Erythroblast (primary cell): Measurements from ENCODE around the gene MTX3.

Experiments
- DNase-seq, 2 experiments: peaks; one replicate each; lab custom pipeline; 2025; lab: John Stamatoyannopoulos, UW
- GATA1 ChIP-seq: IDR thresholded peaks from 2 replicates; pipeline ENCODE4 v1.6.1; 2011; ENCODE audit warnings: low read depth, mild to moderate bottlenecking, control low read depth, low read length, moderate library complexity
- POLR2A ChIP-seq: IDR thresholded peaks from 2 replicates; pipeline ENCODE4 v1.6.1; 2011; ENCODE audit warnings: mild to moderate bottlenecking, low read length

Gene MTX3

GRCh38 chr5:79999722-80000121, 8.7 kb upstream of the MTX3 start:
- TF ChIP-seq POLR2A, result no peak
- no peak for TF ChIP-seq GATA1
- DNase-seq, result no peak

- DNase-seq, result no peak
- TF ChIP-seq POLR2A (no peak), GATA1 (no peak)
These were observed 2.0 kb upstream of the MTX3 start for GRCh38 chr5:79992891-79993657.

- DNase-seq, result no peak
- TF ChIP-seq GATA1, result no peak
- TF ChIP-seq POLR2A, result no peak
These were observed 861 bp downstream of the MTX3 start for GRCh38 chr5:79990205-79990597.

- DNase-seq, result no peak
These were observed 4.8 kb downstream of the MTX3 start for GRCh38 chr5:79986260-79986659.

GRCh38 chr5:79985288-79985687, 5.8 kb downstream of the MTX3 start:
- DNase-seq, result no peak
- TF ChIP-seq POLR2A (no peak), GATA1 (no peak)

More at GRCh38 chr5:79986260-79986659, 4.8 kb downstream of the MTX3 start:
- TF ChIP-seq GATA1, result no peak
- no peak for TF ChIP-seq POLR2A

- no peak for DNase-seq
- TF ChIP-seq GATA1 (no peak), POLR2A (no peak)
These were observed 6.7 kb downstream of the MTX3 start for GRCh38 chr5:79984363-79984762.

- TF ChIP-seq GATA1 (no peak), POLR2A (no peak)
- no peak for DNase-seq
These were observed 7.4 kb downstream of the MTX3 start for GRCh38 chr5:79983618-79984017.

GRCh38 chr5:79982136-79982535, 8.9 kb downstream of the MTX3 start:
- TF ChIP-seq POLR2A (no peak), GATA1 (no peak)

GRCh38 chr5:79976759-79977515, 14.1 kb downstream of the MTX3 start:
- TF ChIP-seq GATA1, result no peak
- TF ChIP-seq POLR2A, result no peak
- no peak for DNase-seq

More at GRCh38 chr5:79982136-79982535, 8.9 kb downstream of the MTX3 start:
- DNase-seq, result no peak

- DNase-seq, result no peak
These were observed 15.6 kb downstream of the MTX3 start for GRCh38 chr5:79975422-79975821.

GRCh38 chr5:79974886-79975285, 16.2 kb downstream of the MTX3 start:
- TF ChIP-seq POLR2A (no peak), GATA1 (no peak)

More at GRCh38 chr5:79975422-79975821, 15.6 kb downstream of the MTX3 start:
- TF ChIP-seq POLR2A (no peak), GATA1 (no peak)

GRCh38 chr5:79973996-79974395, 17.1 kb downstream of the MTX3 start:
- no peak for TF ChIP-seq GATA1
- no peak for TF ChIP-seq POLR2A
- no peak for DNase-seq

More at GRCh38 chr5:79974886-79975285, 16.2 kb downstream of the MTX3 start:
- DNase-seq, result no peak

- TF ChIP-seq GATA1 (no peak), POLR2A (no peak)
- no peak for DNase-seq
These were observed 17.6 kb downstream of the MTX3 start for GRCh38 chr5:79973511-79973910.

GRCh38 chr5:79971156-79971555, 19.9 kb downstream of the MTX3 start:
- DNase-seq, result no peak
- TF ChIP-seq POLR2A (no peak), GATA1 (no peak)
